GM23338 (cell line): ENCODE measurements around the gene TWSG1. TPM values are rescaled to one million over a fixed set of nuclear protein-coding genes. Genes with fewer than 3 reads are reported as not detected.
"Not testable (repeated sequence)": the region's sequence is repeated elsewhere in the genome, so short reads cannot be mapped to it uniquely, and the experiment has no call there.

Source experiments
- ATAC-seq: fragments of 200-7000 bp; cut with Tn5 transposase; 3 replicates; pipeline ENCODE4 v1.9.1; 2020
- DNase-seq: peaks from one replicate; pipeline ENCODE4 v3.0.0-alpha.2; 2015; ENCODE audit warnings: low spot score
- H2AFZ ChIP-seq: fragments of 200-600 bp; sonication (generic); 2 replicates; pipeline ENCODE4 v1.8.0; 2016; ENCODE audit warnings: antibody characterized with exemption, mild to moderate bottlenecking, moderate library complexity
- H3F3A ChIP-seq: fragments of 200-600 bp; sonication (generic); replicated peaks from 2 replicates; pipeline ENCODE4 v1.8.0; 2017; ENCODE audit warnings: antibody characterized with exemption, mixed run types, low read depth
- H3K27ac ChIP-seq: fragments of 200-600 bp; sonication (generic); 2 replicates; pipeline ENCODE4 v1.6.1; 2016; ENCODE audit warnings: low read depth
- H3K27me3 ChIP-seq: fragments of 200-600 bp; sonication (generic); 2 replicates; pipeline ENCODE4 v1.8.0; 2016; ENCODE audit warnings: mild to moderate bottlenecking, mixed run types, moderate library complexity; ENCODE audit not compliant: insufficient read depth
- H3K36me3 ChIP-seq: fragments of 200-600 bp; sonication (generic); 2 replicates; pipeline ENCODE4 v1.8.0; 2016; ENCODE audit warnings: mild to moderate bottlenecking; ENCODE audit not compliant: insufficient read depth
- H3K4me1 ChIP-seq: fragments of 200-600 bp; sonication (generic); 2 replicates; pipeline ENCODE4 v1.8.0; 2016; ENCODE audit warnings: mild to moderate bottlenecking, moderate library complexity; ENCODE audit not compliant: insufficient read depth
- H3K4me2 ChIP-seq: fragments of 200-600 bp; sonication (generic); 2 replicates; pipeline ENCODE4 v1.7.1; 2017; ENCODE audit warnings: mixed run types
- H3K4me3 ChIP-seq: fragments of 200-600 bp; sonication (generic); 2 replicates; pipeline ENCODE4 v1.6.1; 2016; ENCODE audit warnings: mixed run types
- H3K79me2 ChIP-seq: fragments of 200-600 bp; sonication (generic); replicated peaks from 2 replicates; pipeline ENCODE4 v1.8.0; 2017; ENCODE audit warnings: mild to moderate bottlenecking; ENCODE audit not compliant: insufficient read depth
- H3K9me2 ChIP-seq: fragments of 200-600 bp; sonication (generic); 2 replicates; pipeline ENCODE4 v1.8.0; 2017; ENCODE audit not compliant: insufficient read depth
- H4K20me1 ChIP-seq: fragments of 200-600 bp; sonication (generic); replicated peaks from 2 replicates; pipeline ENCODE4 v1.8.0; 2017; ENCODE audit warnings: mild to moderate bottlenecking; ENCODE audit not compliant: insufficient read depth
- H3K27ac Mint-ChIP-seq: 2 replicates; pipeline ENCODE4 v1.8.0; 2020; ENCODE audit warnings: inconsistent platforms, mild to moderate bottlenecking, moderate library complexity, mixed read lengths
- H3K27me3 Mint-ChIP-seq: 3 replicates; pipeline ENCODE4 v1.8.0; 2022; ENCODE audit warnings: low read depth, mild to moderate bottlenecking, moderate library complexity, mixed read lengths, inconsistent platforms; ENCODE audit not compliant: insufficient read depth, poor library complexity
- H3K36me3 Mint-ChIP-seq: 3 replicates; pipeline ENCODE4 v1.8.0; 2021; ENCODE audit warnings: low read depth, mild to moderate bottlenecking, inconsistent platforms, moderate library complexity, mixed read lengths
- H3K4me1 Mint-ChIP-seq: 3 replicates; pipeline ENCODE4 v1.8.0; 2020; ENCODE audit warnings: mild to moderate bottlenecking, inconsistent platforms, mixed read lengths
- H3K4me3 Mint-ChIP-seq: 3 replicates; pipeline ENCODE4 v1.8.0; 2021; ENCODE audit warnings: moderate library complexity, mild to moderate bottlenecking, inconsistent platforms, mixed read lengths
- H3K9me3 Mint-ChIP-seq: 3 replicates; pipeline ENCODE4 v1.8.0; 2020; ENCODE audit warnings: moderate library complexity, mild to moderate bottlenecking, inconsistent platforms, mixed read lengths
- polyA plus RNA-seq: library from polyadenylated mRNA; unstranded; fragments of >200 nt; fragmentation: Nextera tagmentation; extraction: Ambion mirVana; gene quantifications from 2 replicates; pipeline ENCODE4 v1.2.1, GENCODE V29; 2016
- total RNA-seq: library from RNA; depleted of rRNA; stranded (reverse); fragments of >200 nt; shearing (Covaris generic); gene quantifications from 2 replicates; pipeline ENCODE4 v1.2.3, GENCODE V29; 2014; rRNA removed

Gene TWSG1
- total and polyA plus RNA-seq, 2 experiments from 2014 or later, result 11.5 to 29.1 TPM

GRCh38 chr18:9450920-9451319, 116.3 kb downstream of the TWSG1 start:
- not testable (repeated sequence) for H3K27me3 Mint-ChIP-seq, H3K79me2 ChIP-seq, ATAC-seq, H3K4me1 Mint-ChIP-seq, H4K20me1 ChIP-seq, H3K27ac ChIP-seq, H3K4me2 ChIP-seq, H3K36me3 ChIP-seq, H3F3A ChIP-seq, DNase-seq, H2AFZ ChIP-seq, H3K27me3 ChIP-seq, H3K4me3 Mint-ChIP-seq, H3K4me1 ChIP-seq, H3K4me3 ChIP-seq, H3K9me2 ChIP-seq, H3K27ac Mint-ChIP-seq
- H3K36me3 Mint-ChIP-seq, result peaks cover 21% of the 10 kb centered on the region
- H3K9me3 Mint-ChIP-seq, result peaks cover 32% of the 10 kb centered on the region

Other genes with a start within 250 kb of the TWSG1 start
- 157 and 169 TPM in 2 replicates for gene NDUFV2, start 232.1 kb upstream of the TWSG1 start, total RNA-seq
- 535 and 577 TPM in 2 replicates for gene NDUFV2, start 232.1 kb upstream of the TWSG1 start, polyA plus RNA-seq
- gene ANKRD12, start 198.0 kb upstream of the TWSG1 start, total RNA-seq, result 17.2 and 23.9 TPM in 2 replicates
- gene ANKRD12, start 198.0 kb upstream of the TWSG1 start, polyA plus RNA-seq, result 57.9 and 92.4 TPM in 2 replicates
- 64.9 and 80.9 TPM in 2 replicates for gene RALBP1, start 140.7 kb downstream of the TWSG1 start, total RNA-seq
- 102 and 103 TPM in 2 replicates for gene RALBP1, start 140.7 kb downstream of the TWSG1 start, polyA plus RNA-seq